IMR-90 (cell line): Measurements from ENCODE around the gene TTC9. TPM values are rescaled to one million over a fixed set of nuclear protein-coding genes. Genes with fewer than 3 reads are reported as not detected.

Experiments used
- ATAC-seq: fragments of 200-7000 bp; cut with Tn5 transposase; 2 replicates; pipeline ENCODE4 v1.9.1; 2020; ENCODE audit warnings: low read depth, mild to moderate bottlenecking, moderate library complexity
- BruUV-seq: library from RNA; stranded (reverse); fragments of 400-500 nt; replicated peaks from 2 replicates; lab custom pipeline; 2021; lab: Mats Ljungman, UMichigan
- CTCF ChIA-PET: fragments of 300-600 bp; formaldehyde crosslinking; extraction: SDS; loops from one replicate; lab custom pipeline; 2021; ENCODE audit warnings: antibody characterized with exemption; lab: Yijun Ruan, JAX
- POLR2A ChIA-PET: fragments of 300-600 bp; sonication (Branson Sonifier 250); formaldehyde crosslinking; loops from one replicate; lab custom pipeline; 2022; ENCODE audit warnings: antibody characterized with exemption; ENCODE audit not compliant: unreplicated experiment; lab: Charles Lee
- DNase-seq: peaks from one replicate; pipeline ENCODE4 v3.0.0; 2013
- H2AFZ ChIP-seq: replicated peaks from 2 replicates; pipeline ENCODE3; 2013; ENCODE audit warnings: low read length, mild to moderate bottlenecking; ENCODE audit not compliant: poor library complexity
- H2AK5ac ChIP-seq: 2 replicates; pipeline ENCODE4 v1.6.1; 2013; ENCODE audit warnings: low read depth, low read length, inconsistent platforms
- H2AK9ac ChIP-seq: replicated peaks from 2 replicates; pipeline ENCODE3; 2013; ENCODE audit warnings: mild to moderate bottlenecking, low read depth, low read length, moderate library complexity; ENCODE audit not compliant: poor library complexity
- H2BK120ac ChIP-seq: 2 replicates; pipeline ENCODE4 v1.6.1; 2013; ENCODE audit warnings: low read depth, low read length, inconsistent platforms
- H2BK15ac ChIP-seq: 3 replicates; pipeline ENCODE4 v1.6.1; 2013; ENCODE audit warnings: low read depth, low read length, inconsistent platforms
- H2BK20ac ChIP-seq: 2 replicates; pipeline ENCODE4 v1.6.1; 2013; ENCODE audit warnings: low read depth, mild to moderate bottlenecking, inconsistent platforms, low read length, moderate library complexity
- H2BK5ac ChIP-seq: 2 replicates; pipeline ENCODE4 v1.6.1; 2013; ENCODE audit warnings: mild to moderate bottlenecking, low read depth, low read length, inconsistent platforms; ENCODE audit not compliant: poor library complexity, severe bottlenecking
- H3K14ac ChIP-seq: replicated peaks from 2 replicates; pipeline ENCODE4 v1.6.1; 2013; ENCODE audit warnings: low read depth, low read length, inconsistent platforms
- H3K18ac ChIP-seq: 2 replicates; pipeline ENCODE4 v1.6.1; 2013; ENCODE audit warnings: low read depth, low read length, control low read depth
- H3K23ac ChIP-seq: 2 replicates; pipeline ENCODE4 v1.6.1; 2013; ENCODE audit warnings: low read depth, low read length, inconsistent platforms
- H3K27ac ChIP-seq: 2 replicates; pipeline ENCODE4 v1.5.1; 2013; ENCODE audit warnings: mild to moderate bottlenecking, control low read depth, low read length; ENCODE audit not compliant: insufficient read depth
- H3K27me3 ChIP-seq: 2 replicates; pipeline ENCODE4 v1.6.1; 2013; ENCODE audit warnings: low read length; ENCODE audit not compliant: control insufficient read depth, insufficient read depth
- H3K36me3 ChIP-seq: 2 replicates; pipeline ENCODE4 v1.6.1; 2013; ENCODE audit warnings: low read length, mixed read lengths; ENCODE audit not compliant: control insufficient read depth, insufficient read depth
- H3K4ac ChIP-seq: 2 replicates; pipeline ENCODE4 v1.6.1; 2013; ENCODE audit warnings: low read depth, low read length, inconsistent platforms
- H3K4me1 ChIP-seq: 2 replicates; pipeline ENCODE4 v1.6.1; 2013; ENCODE audit warnings: low read length, mixed read lengths; ENCODE audit not compliant: control insufficient read depth, insufficient read depth
- H3K4me2 ChIP-seq: 2 replicates; pipeline ENCODE4 v1.6.1; 2013; ENCODE audit warnings: low read depth, mild to moderate bottlenecking, control low read depth, low read length, moderate library complexity
- H3K4me3 ChIP-seq: 2 replicates; pipeline ENCODE4 v1.5.1; 2013; ENCODE audit warnings: low read depth, mild to moderate bottlenecking, control low read depth, low read length, moderate library complexity; ENCODE audit not compliant: insufficient read depth
- H3K56ac ChIP-seq: 2 replicates; pipeline ENCODE4 v1.6.1; 2013; ENCODE audit warnings: low read length, inconsistent platforms; ENCODE audit not compliant: insufficient read depth; ENCODE audit errors: extremely low read depth
- H3K79me1 ChIP-seq, 2 experiments: 2 replicates each; pipeline ENCODE4 v1.6.1; 2013; ENCODE audit warnings: low read length in 2 of 2, inconsistent platforms in 1 of 2, low read depth in 1 of 2
- H3K9ac ChIP-seq: 2 replicates; pipeline ENCODE4 v1.6.1; 2013; ENCODE audit warnings: low read depth, low read length, control low read depth
- H3K9me1 ChIP-seq: 2 replicates; pipeline ENCODE4 v1.6.1; 2013; ENCODE audit warnings: low read length, inconsistent platforms; ENCODE audit not compliant: insufficient read depth
- H3K9me3 ChIP-seq: 2 replicates; pipeline ENCODE4 v1.6.1; 2013; ENCODE audit warnings: low read length; ENCODE audit not compliant: control insufficient read depth, insufficient read depth
- H4K20me1 ChIP-seq: 2 replicates; pipeline ENCODE4 v1.6.1; 2013; ENCODE audit warnings: low read length, inconsistent platforms; ENCODE audit not compliant: insufficient read depth
- H4K5ac ChIP-seq: 2 replicates; pipeline ENCODE4 v1.6.1; 2013; ENCODE audit warnings: mild to moderate bottlenecking, low read depth, low read length, control low read depth
- H4K8ac ChIP-seq, 2 experiments: 2 replicates each; pipeline ENCODE4 v1.6.1; 2013; ENCODE audit warnings: low read depth in 2 of 2, low read length in 2 of 2, control low read depth in 1 of 2, inconsistent platforms in 1 of 2
- H4K91ac ChIP-seq: 2 replicates; pipeline ENCODE4 v1.6.1; 2013; ENCODE audit warnings: low read depth, low read length, inconsistent platforms; ENCODE audit not compliant: insufficient read depth
- BHLHE40 ChIP-seq: fragments of 150-350 bp; IDR thresholded peaks from 2 replicates; pipeline ENCODE4 v1.6.1; 2016; ENCODE audit warnings: mild to moderate bottlenecking, low read depth, low read length
- CEBPB ChIP-seq: IDR thresholded peaks from 2 replicates; pipeline ENCODE4 v1.6.1; 2012; ENCODE audit warnings: low read depth, low read length, improper control_type of control experiment
- FOS ChIP-seq: fragments of 150-350 bp; IDR thresholded peaks from 2 replicates; pipeline ENCODE4 v1.6.1; 2016; ENCODE audit warnings: low read depth, low read length
- MAFK ChIP-seq: IDR thresholded peaks from 2 replicates; pipeline ENCODE4 v1.6.1; 2012; ENCODE audit warnings: low read depth, low read length, improper control_type of control experiment
- MAZ ChIP-seq: IDR thresholded peaks from 2 replicates; pipeline ENCODE4 v1.6.1; 2012; ENCODE audit warnings: low read depth, mild to moderate bottlenecking, low read length, improper control_type of control experiment, moderate library complexity, borderline replicate concordance
- MXI1 ChIP-seq: IDR thresholded peaks from 2 replicates; pipeline ENCODE4 v1.6.1; 2012; ENCODE audit warnings: low read depth, mild to moderate bottlenecking, low read length, moderate library complexity, borderline replicate concordance
- NFE2L2 ChIP-seq: fragments of 150-350 bp; IDR thresholded peaks from 2 replicates; pipeline ENCODE4 v1.6.1; 2016; ENCODE audit warnings: low read depth, mild to moderate bottlenecking, low read length
- POLR2A ChIP-seq: IDR thresholded peaks from 2 replicates; pipeline ENCODE4 v1.6.1; 2012; ENCODE audit warnings: mild to moderate bottlenecking, low read depth, low read length
- RAD21 ChIP-seq: IDR thresholded peaks from 2 replicates; pipeline ENCODE4 v1.6.1; 2012; ENCODE audit warnings: low read length, improper control_type of control experiment
- RCOR1 ChIP-seq: IDR thresholded peaks from 2 replicates; pipeline ENCODE4 v1.6.1; 2012; ENCODE audit warnings: mild to moderate bottlenecking, low read length, improper control_type of control experiment; ENCODE audit not compliant: insufficient replicate concordance
- RFX5 ChIP-seq: IDR thresholded peaks from 2 replicates; pipeline ENCODE4 v1.8.0; 2012; ENCODE audit warnings: low read depth, mild to moderate bottlenecking, low read length, moderate library complexity
- SMC3 ChIP-seq: fragments of 150-350 bp; IDR thresholded peaks from 2 replicates; pipeline ENCODE4 v1.6.1; 2016; ENCODE audit warnings: low read depth, mild to moderate bottlenecking, antibody characterized with exemption, low read length, moderate library complexity
- WGBS, 2 experiments: methylation state at CpG; one replicate each; pipeline versions ENCODE4 v1.1.5 to v1.1.7; 2013; ENCODE audit warnings: missing lambda C conversion rate in 2 of 2; ENCODE audit not compliant: insufficient read length in 1 of 2; ENCODE audit errors: extremely low coverage in 2 of 2; 5-methylcytosine and 5-hydroxymethylcytosine counted together
- dilution Hi-C: fragments of 300-500 bp; cut with HindIII; formaldehyde crosslinking; loops from one replicate; pipeline ENCODE4 v1.14.3; 2018; ENCODE audit warnings: low sequenced_read_pairs; ENCODE audit not compliant: unreplicated experiment
- in situ Hi-C: fragments of 300-500 bp; cut with MboI; formaldehyde crosslinking; loops from 3 replicates; pipeline ENCODE4 v1.14.3; 2019; ENCODE audit warnings: low sequenced_read_pairs, inconsistent platforms, mixed read lengths
- intact Hi-C: fragments of 100-400 bp; cut with micrococcal nuclease; formaldehyde crosslinking; loops from 2 replicates; pipeline ENCODE4 v1.10.0; 2022
- polyA plus RNA-seq, 3 experiments: library from polyadenylated mRNA; depleted of rRNA; stranded (reverse); fragments of >200 nt; gene quantifications; 2 replicates each; pipeline ENCODE4 v1.2.3, GENCODE V29; 2012; ENCODE audit warnings: low replicate concordance in 1 of 3
- total RNA-seq: library from RNA; depleted of rRNA; stranded (reverse); fragments of >200 nt; gene quantifications from 2 replicates; pipeline ENCODE4 v1.2.3, GENCODE V29; 2012
- TF ChIP-seq, protein P1 (sequence below): fragments of 150-350 bp; IDR thresholded peaks from 2 replicates; pipeline ENCODE4 v1.6.1; 2016; ENCODE audit warnings: low read depth, mild to moderate bottlenecking, low read length, moderate library complexity, borderline replicate concordance
- TF ChIP-seq, protein P2 (sequence below): fragments of 150-350 bp; IDR thresholded peaks from 2 replicates; pipeline ENCODE4 v1.6.1; 2017; ENCODE audit warnings: mild to moderate bottlenecking, antibody characterized with exemption, low read length, low read depth
- TF ChIP-seq, protein P3 (sequence below): conservative IDR thresholded peaks from 2 replicates; pipeline ENCODE4 v1.5.1; 2012; ENCODE audit warnings: mild to moderate bottlenecking, low read depth, low read length, improper control_type of control experiment

Gene TTC9
- total and polyA plus RNA-seq, 2 of the 4 experiments (the other 2 are of a cell fraction), result 0.02 TPM; not detected in 1

DNA sequence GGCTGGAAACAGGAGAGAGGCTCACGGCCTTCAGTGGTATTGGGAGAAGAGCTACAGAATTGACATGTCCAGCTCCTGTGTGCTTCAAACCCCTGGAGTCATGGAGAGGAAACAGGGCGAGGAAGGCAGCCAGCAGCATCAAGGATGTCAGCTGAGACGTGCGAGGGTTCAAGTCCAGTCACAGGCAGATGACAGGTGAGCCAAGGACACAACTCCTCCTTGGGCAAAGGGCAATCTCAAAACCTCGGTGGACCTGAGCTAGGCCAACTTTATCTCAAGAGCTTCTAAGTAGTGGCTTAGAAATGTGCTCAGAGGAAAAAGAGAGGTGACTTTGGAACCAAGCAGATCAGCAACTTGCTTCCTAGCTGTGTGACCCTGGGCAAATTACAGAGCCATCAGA is 81.6 kb downstream of the TTC9 start:
- DNase-seq (no peak), ATAC-seq (no peak)
- ChIA-PET POLR2A (no interaction called here), CTCF (no interaction called here)
- Histone ChIP-seq H3K4me1 (no peaks in the 10 kb centered on the region), H2BK120ac (no peak overlapping the region), H3K56ac (no peak overlapping the region), H3K9ac (no peak overlapping the region), H3K4me3 (no peak overlapping the region), H3K4me2 (no peak overlapping the region), H3K27me3 (peaks cover 3% of the 10 kb centered on the region), H3K18ac (no peak overlapping the region), H3K9me1 (no peaks in the 10 kb centered on the region), H2AFZ (no peak overlapping the region), H2BK20ac (no peak overlapping the region), H4K5ac (no peak overlapping the region), H3K36me3 (no peaks in the 10 kb centered on the region), H2BK15ac (no peak overlapping the region), H3K4ac (no peak overlapping the region), H3K9me3 (no peaks in the 10 kb centered on the region), H4K91ac (no peak overlapping the region), H3K27ac (no peak overlapping the region), H4K8ac (no peak overlapping the region), H3K23ac (no peak overlapping the region), H3K14ac (no peak overlapping the region), H3K79me1 (no peaks in the 10 kb centered on the region), H2AK9ac (no peak overlapping the region), H2AK5ac (no peak overlapping the region), H4K20me1 (no peaks in the 10 kb centered on the region), H2BK5ac (no peak overlapping the region)
- TF ChIP-seq BHLHE40, result no peak
- TF ChIP-seq SMC3, result no peak
- TF ChIP-seq, protein P1, sequence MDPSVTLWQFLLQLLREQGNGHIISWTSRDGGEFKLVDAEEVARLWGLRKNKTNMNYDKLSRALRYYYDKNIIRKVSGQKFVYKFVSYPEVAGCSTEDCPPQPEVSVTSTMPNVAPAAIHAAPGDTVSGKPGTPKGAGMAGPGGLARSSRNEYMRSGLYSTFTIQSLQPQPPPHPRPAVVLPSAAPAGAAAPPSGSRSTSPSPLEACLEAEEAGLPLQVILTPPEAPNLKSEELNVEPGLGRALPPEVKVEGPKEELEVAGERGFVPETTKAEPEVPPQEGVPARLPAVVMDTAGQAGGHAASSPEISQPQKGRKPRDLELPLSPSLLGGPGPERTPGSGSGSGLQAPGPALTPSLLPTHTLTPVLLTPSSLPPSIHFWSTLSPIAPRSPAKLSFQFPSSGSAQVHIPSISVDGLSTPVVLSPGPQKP, result no peak
- no peak for TF ChIP-seq CEBPB
- no peak for TF ChIP-seq RCOR1
- TF ChIP-seq RAD21, result no peak
- TF ChIP-seq MAFK, result no peak
- TF ChIP-seq RFX5, result no peak
- no peak for TF ChIP-seq POLR2A
- TF ChIP-seq, protein P2, sequence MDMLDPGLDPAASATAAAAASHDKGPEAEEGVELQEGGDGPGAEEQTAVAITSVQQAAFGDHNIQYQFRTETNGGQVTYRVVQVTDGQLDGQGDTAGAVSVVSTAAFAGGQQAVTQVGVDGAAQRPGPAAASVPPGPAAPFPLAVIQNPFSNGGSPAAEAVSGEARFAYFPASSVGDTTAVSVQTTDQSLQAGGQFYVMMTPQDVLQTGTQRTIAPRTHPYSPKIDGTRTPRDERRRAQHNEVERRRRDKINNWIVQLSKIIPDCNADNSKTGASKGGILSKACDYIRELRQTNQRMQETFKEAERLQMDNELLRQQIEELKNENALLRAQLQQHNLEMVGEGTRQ, result no peak
- no peak for TF ChIP-seq MAZ
- no peak for TF ChIP-seq FOS
- TF ChIP-seq MXI1, result no peak
- TF ChIP-seq, protein P3, sequence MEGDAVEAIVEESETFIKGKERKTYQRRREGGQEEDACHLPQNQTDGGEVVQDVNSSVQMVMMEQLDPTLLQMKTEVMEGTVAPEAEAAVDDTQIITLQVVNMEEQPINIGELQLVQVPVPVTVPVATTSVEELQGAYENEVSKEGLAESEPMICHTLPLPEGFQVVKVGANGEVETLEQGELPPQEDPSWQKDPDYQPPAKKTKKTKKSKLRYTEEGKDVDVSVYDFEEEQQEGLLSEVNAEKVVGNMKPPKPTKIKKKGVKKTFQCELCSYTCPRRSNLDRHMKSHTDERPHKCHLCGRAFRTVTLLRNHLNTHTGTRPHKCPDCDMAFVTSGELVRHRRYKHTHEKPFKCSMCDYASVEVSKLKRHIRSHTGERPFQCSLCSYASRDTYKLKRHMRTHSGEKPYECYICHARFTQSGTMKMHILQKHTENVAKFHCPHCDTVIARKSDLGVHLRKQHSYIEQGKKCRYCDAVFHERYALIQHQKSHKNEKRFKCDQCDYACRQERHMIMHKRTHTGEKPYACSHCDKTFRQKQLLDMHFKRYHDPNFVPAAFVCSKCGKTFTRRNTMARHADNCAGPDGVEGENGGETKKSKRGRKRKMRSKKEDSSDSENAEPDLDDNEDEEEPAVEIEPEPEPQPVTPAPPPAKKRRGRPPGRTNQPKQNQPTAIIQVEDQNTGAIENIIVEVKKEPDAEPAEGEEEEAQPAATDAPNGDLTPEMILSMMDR, result no peak
- TF ChIP-seq NFE2L2, result no peak
- no TSS peak for BruUV-seq
- in situ Hi-C loops (no loop called here), intact Hi-C loops (no loop called here), dilution Hi-C loops (no loop called here)
- WGBS, 2 experiments, result 20% methylated on average over 1 of the region's 5 CpGs; no CpG with 5 or more reads in 1 of the 2 experiments
